Measurements from ENCODE around the gene BRIP1.

Gene BRIP1

GRCh38 chr17:61656721-61657217 lies 206.6 kb downstream of the BRIP1 start:
- Histone ChIP-seq H3K36me3 (ENCODE audit: control insufficient read depth, insufficient read depth, low read length) (no peaks in the 10 kb centered on the region), H3K4me1 (ENCODE audit: control insufficient read depth, insufficient read depth, low read length, poor library complexity, severe bottlenecking) (no peaks in the 10 kb centered on the region), H3K27ac (ENCODE audit: low read depth, low read length, severe bottlenecking) (no peak overlapping the region), H3K9me3 (ENCODE audit: control insufficient read depth, low read length) (no peaks in the 10 kb centered on the region), H3K4me3 (ENCODE audit: extremely low read depth, insufficient read depth, low read length, poor library complexity, severe bottlenecking) (no peak overlapping the region)
- no CpG with 5 or more reads among the region's 1 CpG for WGBS, 2 experiments (ENCODE audit: insufficient coverage in 2 of 2)

- no peak overlapping the region for H3K27ac ChIP-seq (ENCODE audit: low read depth, low read length, severe bottlenecking)
- no peak overlapping the region for H3K4me3 ChIP-seq (ENCODE audit: extremely low read depth, insufficient read depth, low read length, poor library complexity, severe bottlenecking)
- no peaks in the 10 kb centered on the region for H3K9me3 ChIP-seq (ENCODE audit: control insufficient read depth, low read length)
- no peaks in the 10 kb centered on the region for H3K4me1 ChIP-seq (ENCODE audit: control insufficient read depth, insufficient read depth, low read length, poor library complexity, severe bottlenecking)
- no peaks in the 10 kb centered on the region for H3K36me3 ChIP-seq (ENCODE audit: control insufficient read depth, insufficient read depth, low read length)
- 60 to 92% methylated on average over 2 of the region's 2 CpGs for WGBS, 2 experiments (ENCODE audit: insufficient coverage in 2 of 2)
Measured at GRCh38 chr17:61650749-61651148, 212.6 kb downstream of the BRIP1 start.

GRCh38 chr17:61648587-61648986 lies 214.7 kb downstream of the BRIP1 start:
- Histone ChIP-seq H3K27ac (ENCODE audit: low read depth, low read length, severe bottlenecking) (no peak overlapping the region), H3K36me3 (ENCODE audit: control insufficient read depth, insufficient read depth, low read length) (no peaks in the 10 kb centered on the region), H3K4me1 (ENCODE audit: control insufficient read depth, insufficient read depth, low read length, poor library complexity, severe bottlenecking) (no peaks in the 10 kb centered on the region), H3K4me3 (ENCODE audit: extremely low read depth, insufficient read depth, low read length, poor library complexity, severe bottlenecking) (no peak overlapping the region), H3K9me3 (ENCODE audit: control insufficient read depth, low read length) (no peaks in the 10 kb centered on the region)
- no CpG with 5 or more reads among the region's 1 CpG for WGBS, 2 experiments (ENCODE audit: insufficient coverage in 2 of 2)

GRCh38 chr17:61647047-61647446 lies 216.3 kb downstream of the BRIP1 start:
- Histone ChIP-seq H3K36me3 (ENCODE audit: control insufficient read depth, insufficient read depth, low read length) (no peaks in the 10 kb centered on the region), H3K4me1 (ENCODE audit: control insufficient read depth, insufficient read depth, low read length, poor library complexity, severe bottlenecking) (no peaks in the 10 kb centered on the region), H3K27ac (ENCODE audit: low read depth, low read length, severe bottlenecking) (no peak overlapping the region), H3K4me3 (ENCODE audit: extremely low read depth, insufficient read depth, low read length, poor library complexity, severe bottlenecking) (no peak overlapping the region), H3K9me3 (ENCODE audit: control insufficient read depth, low read length) (no peaks in the 10 kb centered on the region)
- WGBS, 2 experiments (ENCODE audit: insufficient coverage in 2 of 2) = 100% methylated on average over 1 of the region's 2 CpGs; no CpG with 5 or more reads in 1 of the 2 experiments

- Histone ChIP-seq H3K4me1 (ENCODE audit: control insufficient read depth, insufficient read depth, low read length, poor library complexity, severe bottlenecking) (no peaks in the 10 kb centered on the region), H3K9me3 (ENCODE audit: control insufficient read depth, low read length) (no peaks in the 10 kb centered on the region), H3K27ac (ENCODE audit: low read depth, low read length, severe bottlenecking) (no peak overlapping the region), H3K36me3 (ENCODE audit: control insufficient read depth, insufficient read depth, low read length) (no peaks in the 10 kb centered on the region), H3K4me3 (ENCODE audit: extremely low read depth, insufficient read depth, low read length, poor library complexity, severe bottlenecking) (no peak overlapping the region)
Measured at GRCh38 chr17:61646482-61646881, 216.8 kb downstream of the BRIP1 start.

GRCh38 chr17:61645920-61646319 lies 217.4 kb downstream of the BRIP1 start:
- H3K36me3 ChIP-seq (ENCODE audit: control insufficient read depth, insufficient read depth, low read length) = no peaks in the 10 kb centered on the region
- WGBS, 2 experiments (ENCODE audit: insufficient coverage in 2 of 2) = 100% methylated on average over 2 of the region's 3 CpGs; no CpG with 5 or more reads in 1 of the 2 experiments
- H3K27ac ChIP-seq (ENCODE audit: low read depth, low read length, severe bottlenecking) = no peak overlapping the region
- no peaks in the 10 kb centered on the region for H3K9me3 ChIP-seq (ENCODE audit: control insufficient read depth, low read length)
- H3K4me1 ChIP-seq (ENCODE audit: control insufficient read depth, insufficient read depth, low read length, poor library complexity, severe bottlenecking) = no peaks in the 10 kb centered on the region
- H3K4me3 ChIP-seq (ENCODE audit: extremely low read depth, insufficient read depth, low read length, poor library complexity, severe bottlenecking) = no peak overlapping the region

- no peaks in the 10 kb centered on the region for H3K4me1 ChIP-seq (ENCODE audit: control insufficient read depth, insufficient read depth, low read length, poor library complexity, severe bottlenecking)
- no peak overlapping the region for H3K27ac ChIP-seq (ENCODE audit: low read depth, low read length, severe bottlenecking)
- H3K9me3 ChIP-seq (ENCODE audit: control insufficient read depth, low read length) = no peaks in the 10 kb centered on the region
- H3K36me3 ChIP-seq (ENCODE audit: control insufficient read depth, insufficient read depth, low read length) = no peaks in the 10 kb centered on the region
- no peak overlapping the region for H3K4me3 ChIP-seq (ENCODE audit: extremely low read depth, insufficient read depth, low read length, poor library complexity, severe bottlenecking)
- no CpG with 5 or more reads among the region's 2 CpGs for WGBS, 2 experiments (ENCODE audit: insufficient coverage in 2 of 2)
Measured at GRCh38 chr17:61644800-61645774, 218.2 kb downstream of the BRIP1 start.

GRCh38 chr17:61642768-61643167 lies 220.6 kb downstream of the BRIP1 start:
- no peaks in the 10 kb centered on the region for H3K4me1 ChIP-seq (ENCODE audit: control insufficient read depth, insufficient read depth, low read length, poor library complexity, severe bottlenecking)
- no peaks in the 10 kb centered on the region for H3K9me3 ChIP-seq (ENCODE audit: control insufficient read depth, low read length)
- H3K36me3 ChIP-seq (ENCODE audit: control insufficient read depth, insufficient read depth, low read length) = no peaks in the 10 kb centered on the region
- WGBS, 2 experiments (ENCODE audit: insufficient coverage in 2 of 2) = 100% methylated on average over 1 of the region's 2 CpGs; no CpG with 5 or more reads in 1 of the 2 experiments
- no peak overlapping the region for H3K4me3 ChIP-seq (ENCODE audit: extremely low read depth, insufficient read depth, low read length, poor library complexity, severe bottlenecking)
- H3K27ac ChIP-seq (ENCODE audit: low read depth, low read length, severe bottlenecking) = no peak overlapping the region

GRCh38 chr17:61641715-61642114 lies 221.6 kb downstream of the BRIP1 start:
- 67% methylated on average over 1 of the region's 1 CpG; no CpG with 5 or more reads in 1 of the 2 experiments for WGBS, 2 experiments (ENCODE audit: insufficient coverage in 2 of 2)
- Histone ChIP-seq H3K4me1 (ENCODE audit: control insufficient read depth, insufficient read depth, low read length, poor library complexity, severe bottlenecking) (no peaks in the 10 kb centered on the region), H3K36me3 (ENCODE audit: control insufficient read depth, insufficient read depth, low read length) (no peaks in the 10 kb centered on the region), H3K27ac (ENCODE audit: low read depth, low read length, severe bottlenecking) (no peak overlapping the region), H3K4me3 (ENCODE audit: extremely low read depth, insufficient read depth, low read length, poor library complexity, severe bottlenecking) (no peak overlapping the region), H3K9me3 (ENCODE audit: control insufficient read depth, low read length) (no peaks in the 10 kb centered on the region)

- Histone ChIP-seq H3K4me3 (ENCODE audit: extremely low read depth, insufficient read depth, low read length, poor library complexity, severe bottlenecking) (no peak overlapping the region), H3K4me1 (ENCODE audit: control insufficient read depth, insufficient read depth, low read length, poor library complexity, severe bottlenecking) (no peaks in the 10 kb centered on the region), H3K27ac (ENCODE audit: low read depth, low read length, severe bottlenecking) (no peak overlapping the region), H3K36me3 (ENCODE audit: control insufficient read depth, insufficient read depth, low read length) (no peaks in the 10 kb centered on the region), H3K9me3 (ENCODE audit: control insufficient read depth, low read length) (no peaks in the 10 kb centered on the region)
- 93 to 96% methylated on average over 4 of the region's 6 CpGs for WGBS, 2 experiments (ENCODE audit: insufficient coverage in 2 of 2)
Measured at GRCh38 chr17:61641084-61641483, 222.2 kb downstream of the BRIP1 start.

GRCh38 chr17:61639818-61640217 lies 223.5 kb downstream of the BRIP1 start:
- Histone ChIP-seq H3K27ac (ENCODE audit: low read depth, low read length, severe bottlenecking) (no peak overlapping the region), H3K9me3 (ENCODE audit: control insufficient read depth, low read length) (no peaks in the 10 kb centered on the region), H3K4me3 (ENCODE audit: extremely low read depth, insufficient read depth, low read length, poor library complexity, severe bottlenecking) (no peak overlapping the region), H3K36me3 (ENCODE audit: control insufficient read depth, insufficient read depth, low read length) (no peaks in the 10 kb centered on the region), H3K4me1 (ENCODE audit: control insufficient read depth, insufficient read depth, low read length, poor library complexity, severe bottlenecking) (no peaks in the 10 kb centered on the region)
- 83 to 100% methylated on average over 1 of the region's 1 CpG for WGBS, 2 experiments (ENCODE audit: insufficient coverage in 2 of 2)

Data from mesodermal cell (in vitro differentiated cells).